Suppressor macrophage treated with lipopolysaccharide for 1 hour (primary cell): ENCODE measurements around the gene ZEB1.
"Not testable (repeated sequence)": the region's sequence is repeated elsewhere in the genome, so short reads cannot be mapped to it uniquely, and the experiment has no call there.

Source experiments
- DNase-seq, 3 donors: peaks; one replicate each; pipeline ENCODE4 v3.0.0-alpha.2; 2020 to 2022

The ZEB1 gene

DNA sequence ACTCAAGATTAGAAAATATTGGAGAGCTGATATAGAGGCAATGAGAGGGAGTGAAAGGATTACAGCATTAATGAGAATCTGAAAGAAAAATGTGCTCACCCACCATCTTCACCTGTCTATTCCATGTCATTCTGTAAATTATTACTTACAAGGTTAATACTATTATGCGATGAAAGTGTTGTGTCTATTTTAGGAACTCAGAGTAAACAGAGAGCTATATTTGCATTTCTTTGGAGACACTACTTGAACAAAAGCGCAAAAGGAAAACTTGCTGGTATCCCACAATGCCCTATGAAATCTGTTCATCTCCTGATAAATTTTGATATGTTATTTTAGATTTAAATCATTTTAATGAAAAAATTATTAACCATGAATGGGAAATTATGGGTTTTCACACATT, 196.1 kb downstream of the ZEB1 start:
- no peak for DNase-seq

DNA sequence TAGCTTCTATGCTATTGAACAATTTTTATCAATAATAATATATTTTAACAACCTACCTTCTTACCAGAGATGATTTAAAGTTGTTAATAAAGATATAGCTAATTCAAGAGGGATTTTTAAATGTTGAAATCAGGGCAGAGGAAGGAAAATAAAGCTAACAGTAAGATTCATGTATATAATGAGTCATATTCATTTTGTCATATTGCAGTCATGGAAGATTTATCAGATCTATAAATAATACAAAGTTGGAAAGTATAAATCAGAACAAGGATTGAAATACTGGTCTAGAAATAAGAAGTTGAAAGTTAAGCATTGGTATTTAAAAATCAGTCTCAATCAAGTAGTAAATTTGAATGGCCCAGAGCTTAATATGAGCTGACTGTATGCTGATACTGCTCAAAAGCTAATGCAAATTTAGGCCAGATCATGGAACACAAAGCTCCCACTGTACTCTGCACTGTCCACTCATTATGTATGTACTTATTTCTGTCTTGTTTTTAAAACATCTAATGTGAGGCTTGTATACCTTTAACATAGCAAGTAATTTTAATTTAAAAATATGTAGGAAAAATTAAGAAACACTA, 196.9 kb downstream of the ZEB1 start:
- peak in 2 of 3 donors; percentile 58 to 68 for DNase-seq

GRCh38 chr10:31520986-31521831, 202.2 kb downstream of the ZEB1 start:
- no peak for DNase-seq

DNA sequence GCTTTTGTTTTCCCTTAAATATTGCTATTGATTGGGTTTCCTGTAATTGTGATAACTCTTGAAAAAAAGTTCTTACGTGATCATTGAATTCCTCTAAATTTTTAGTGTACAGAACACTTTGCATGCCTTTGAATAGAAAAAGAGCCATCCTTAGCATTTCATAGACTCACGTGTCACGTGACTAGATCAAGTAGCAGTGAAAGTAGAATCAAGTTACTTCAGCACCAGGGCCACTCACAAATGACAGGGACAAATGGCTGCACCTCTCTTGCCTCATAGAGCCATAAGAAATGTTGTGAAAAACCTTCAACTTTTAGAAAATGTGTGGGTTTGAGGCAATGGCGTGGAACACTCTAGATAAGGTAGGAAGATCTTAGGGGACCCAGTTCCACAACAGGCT, 203.8 kb downstream of the ZEB1 start:
- DNase-seq, result no peak

DNA sequence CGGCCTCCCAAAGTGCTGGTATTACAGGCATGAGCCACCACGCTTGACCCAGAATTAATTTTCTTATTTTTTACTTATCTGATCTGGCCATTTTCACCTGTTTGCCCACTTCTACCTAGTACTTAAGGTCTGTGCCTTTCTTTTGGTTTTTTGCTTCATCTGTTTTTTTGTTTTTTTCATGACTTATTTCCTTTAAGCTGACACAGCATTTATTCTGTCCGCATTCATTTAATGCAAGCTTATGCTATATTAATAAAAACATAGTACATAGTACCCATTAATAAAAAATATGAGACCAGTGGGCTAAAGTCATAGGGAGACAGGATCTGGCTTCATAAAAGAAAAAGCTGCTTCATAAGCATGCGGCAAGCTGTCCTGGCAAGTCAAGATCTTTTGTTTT, 205.4 kb downstream of the ZEB1 start:
- no peak for DNase-seq

DNA sequence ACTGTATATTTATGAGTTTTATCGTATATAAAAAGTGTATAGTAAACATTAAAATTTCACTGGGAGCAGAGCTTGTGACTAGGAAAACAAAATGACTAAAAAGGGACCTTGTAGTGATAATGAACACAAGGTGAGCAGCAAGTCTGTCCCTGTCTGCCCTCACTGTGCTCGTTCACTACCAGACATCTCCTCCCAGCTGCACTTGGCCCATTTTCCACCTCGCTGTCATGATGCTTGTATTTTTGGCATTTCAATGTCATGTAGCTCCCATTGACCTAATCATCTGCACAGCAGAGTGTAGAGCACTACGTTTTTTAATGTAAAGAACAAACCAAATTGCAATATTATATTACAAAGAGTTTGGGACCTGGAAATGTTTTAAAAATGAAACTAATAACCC, 207.2 kb downstream of the ZEB1 start:
- DNase-seq, result no peak

DNA sequence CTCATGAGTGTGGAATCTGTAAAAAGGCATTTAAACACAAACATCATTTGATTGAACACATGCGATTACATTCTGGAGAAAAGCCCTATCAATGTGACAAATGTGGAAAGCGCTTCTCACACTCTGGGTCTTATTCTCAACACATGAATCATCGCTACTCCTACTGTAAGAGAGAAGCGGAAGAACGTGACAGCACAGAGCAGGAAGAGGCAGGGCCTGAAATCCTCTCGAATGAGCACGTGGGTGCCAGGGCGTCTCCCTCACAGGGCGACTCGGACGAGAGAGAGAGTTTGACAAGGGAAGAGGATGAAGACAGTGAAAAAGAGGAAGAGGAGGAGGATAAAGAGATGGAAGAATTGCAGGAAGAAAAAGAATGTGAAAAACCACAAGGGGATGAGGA, 207.7 kb downstream of the ZEB1 start:
- DNase-seq, result peak; percentile 37 to 61 (median 41)

DNA sequence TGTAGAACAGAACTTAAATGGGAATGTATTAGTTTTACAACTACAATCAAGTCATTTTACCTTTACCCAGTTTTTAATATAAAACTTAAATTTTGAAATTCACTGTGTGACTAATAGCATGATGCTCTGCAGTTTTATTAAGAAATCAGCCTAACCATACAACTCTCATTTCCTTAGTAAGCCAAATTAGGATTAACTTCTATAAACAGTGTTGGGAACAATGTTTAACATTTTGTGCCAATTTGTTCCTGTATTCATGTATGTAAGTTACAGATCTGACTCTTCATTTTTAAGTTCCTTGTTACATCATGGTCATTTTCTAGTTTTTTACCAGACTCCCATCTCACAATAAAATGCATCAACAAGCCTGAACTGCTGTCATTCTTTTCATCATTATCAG, 209.8 kb downstream of the ZEB1 start:
- DNase-seq, result peak in 2 of 3 donors; percentile 31 to 38

- DNase-seq, result no peak
These were observed 217.3 kb downstream of the ZEB1 start for GRCh38 chr10:31536302-31536701.

DNA sequence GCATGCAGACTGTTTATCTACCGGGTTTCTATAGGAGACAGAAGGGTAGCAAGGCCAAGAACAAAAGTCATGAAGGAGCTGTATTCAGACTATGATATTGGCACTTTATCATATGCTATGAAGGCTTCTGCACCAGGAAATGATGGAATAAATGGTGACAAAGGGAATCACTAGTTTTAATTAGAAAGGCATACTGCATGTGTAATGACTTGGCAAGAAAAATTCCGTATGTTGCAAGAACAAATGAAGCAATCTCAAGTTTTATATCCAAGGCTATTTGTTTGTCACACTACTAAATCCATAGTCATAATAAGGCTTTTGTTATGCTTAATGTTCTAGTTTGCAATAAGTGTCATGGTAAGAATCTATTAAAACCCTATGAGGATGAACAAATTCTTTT, 230.9 kb downstream of the ZEB1 start:
- DNase-seq, result peak; percentile 53 to 87 (median 86)

DNA sequence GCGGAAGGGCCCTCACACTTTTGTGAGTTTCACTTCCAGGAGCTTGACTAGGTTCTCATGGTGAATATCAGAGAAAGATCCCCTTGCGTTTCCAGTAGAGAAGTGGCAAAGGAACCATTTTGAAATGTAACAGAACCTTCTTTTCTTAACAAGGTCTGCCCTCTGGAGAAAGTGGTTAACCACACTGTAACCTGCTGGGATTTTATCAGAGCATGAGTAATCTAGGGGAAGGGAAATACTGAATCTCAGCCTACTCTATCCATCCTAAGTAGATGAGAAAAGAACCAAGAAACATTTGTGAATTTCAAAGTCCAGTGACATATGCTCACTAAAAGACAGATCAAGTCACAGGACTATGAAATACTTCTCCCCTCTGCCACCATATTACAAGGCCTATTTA, 235.5 kb downstream of the ZEB1 start:
- no peak for DNase-seq

DNA sequence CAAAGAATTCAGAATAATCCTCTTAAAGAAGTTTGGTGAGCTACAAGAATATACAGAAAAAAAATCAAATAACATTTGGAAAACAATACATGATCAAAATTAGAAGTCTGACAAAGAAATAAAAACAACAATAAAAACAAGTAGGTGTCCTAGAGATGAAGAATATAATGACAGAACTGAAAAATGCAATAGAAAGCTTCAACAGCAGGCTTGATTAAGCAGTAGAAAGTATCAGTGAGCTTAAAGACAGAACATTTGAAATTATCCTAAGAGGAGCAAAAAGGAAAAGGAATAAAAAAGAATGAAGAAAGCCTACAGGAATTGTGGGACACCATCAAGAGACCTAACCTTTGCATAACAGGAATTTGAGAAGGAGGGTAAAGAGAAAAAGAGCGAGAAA, 238.8 kb downstream of the ZEB1 start:
- no peak for DNase-seq

GRCh38 chr10:31568252-31568861, 249.3 kb downstream of the ZEB1 start:
- not testable (repeated sequence) for DNase-seq

DNA sequence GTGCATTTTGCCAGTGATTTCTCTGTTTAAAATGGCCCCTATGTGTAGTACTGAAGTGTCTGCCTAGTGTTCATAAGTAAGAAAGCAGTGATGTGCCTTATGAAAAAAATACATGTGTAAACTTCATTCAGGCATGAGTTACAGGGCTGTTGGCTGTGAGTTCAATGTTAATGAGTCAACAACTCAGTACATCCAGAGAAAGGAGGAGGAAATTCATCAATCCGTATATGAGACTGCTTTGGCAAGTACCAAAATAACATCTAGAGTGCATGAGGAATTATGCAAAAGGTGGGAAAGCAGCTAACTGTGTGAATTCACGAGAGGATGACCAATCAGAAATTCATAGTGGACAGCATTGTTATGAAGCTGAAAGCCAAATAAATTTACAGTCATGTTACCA, 255.6 kb downstream of the ZEB1 start:
- DNase-seq, result peak in 1 of 3 donors; percentile 13

DNA sequence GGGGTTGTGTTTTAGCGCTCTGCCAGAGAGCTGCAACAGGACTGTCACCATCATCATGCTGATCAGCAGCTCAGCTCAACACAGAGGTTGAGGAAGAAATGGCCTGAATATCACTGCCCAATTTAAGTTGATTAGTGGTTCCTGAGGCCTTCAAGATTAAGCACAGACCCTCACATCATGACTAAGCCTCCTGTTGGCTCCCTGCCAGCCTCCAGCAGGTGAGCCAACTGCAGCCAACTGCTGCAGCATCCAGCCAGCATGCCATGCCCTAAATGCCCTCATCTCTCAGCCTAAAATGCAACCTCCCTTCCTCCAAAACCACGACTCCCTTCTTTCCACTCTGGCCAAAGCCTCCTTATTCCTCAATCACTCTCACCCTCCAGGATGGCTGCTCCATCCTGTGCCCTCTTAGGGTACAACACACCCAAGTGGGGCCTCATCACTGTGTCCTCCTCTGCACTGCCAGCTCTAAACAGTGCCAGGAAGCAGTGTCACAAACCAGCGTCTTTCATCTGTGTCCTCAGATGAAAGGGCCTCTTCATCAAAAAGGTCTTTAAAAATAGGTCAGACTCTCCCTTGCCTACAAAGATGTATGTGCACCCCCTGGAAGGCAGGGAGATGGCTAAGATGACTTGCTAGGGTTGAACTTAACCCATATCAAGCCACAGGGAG, 259.3 kb downstream of the ZEB1 start:
- peak in 1 of 3 donors; percentile 9 for DNase-seq

DNA sequence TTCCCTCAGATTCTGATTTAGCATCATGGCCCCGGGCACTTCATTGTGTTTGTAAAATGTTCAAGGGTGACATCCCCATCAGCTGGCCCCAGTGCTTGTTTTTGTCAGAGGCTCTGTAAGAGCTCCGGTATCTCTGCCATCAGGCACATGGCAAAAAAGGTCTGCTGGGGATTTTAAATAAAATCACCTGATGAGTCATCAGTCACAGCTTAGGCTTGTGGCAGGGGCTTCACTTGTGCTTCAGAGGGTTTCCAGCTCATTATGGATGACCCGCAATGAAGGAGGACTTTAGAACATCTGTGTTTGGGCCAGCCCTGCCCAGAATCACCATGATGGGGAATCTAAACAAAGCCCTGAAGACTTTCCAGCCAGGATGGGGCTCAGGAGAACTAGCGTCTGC, 259.9 kb downstream of the ZEB1 start:
- peak in 2 of 3 donors; percentile 19 to 20 for DNase-seq
